Left renal cortex interstitium (tissue), 4 donors: ENCODE measurements around the gene KLHL26. TPM values are rescaled to one million over a fixed set of nuclear protein-coding genes. Genes with fewer than 3 reads are reported as not detected.
"Not testable (repeated sequence)": the region's sequence is repeated elsewhere in the genome, so short reads cannot be mapped to it uniquely, and the experiment has no call there.

ENCODE experiments used
- DNase-seq, 4 donors: peaks; one replicate each; pipeline ENCODE4 v3.0.0-alpha.2; 2013; ENCODE audit warnings: low read depth in 4 of 4, low spot score in 2 of 4, missing footprints in 1 of 4
- polyA plus RNA-seq, 4 donors: library from polyadenylated mRNA; unstranded; fragments of 120-200 nt; gene quantifications; one replicate each; pipeline ENCODE4 v1.2.1, GENCODE V29; 2013; ENCODE audit not compliant: insufficient read length in 4 of 4

The KLHL26 gene
- polyA plus RNA-seq, 4 donors, result 6.4 to 13.3 (median 9.8) TPM

DNA sequence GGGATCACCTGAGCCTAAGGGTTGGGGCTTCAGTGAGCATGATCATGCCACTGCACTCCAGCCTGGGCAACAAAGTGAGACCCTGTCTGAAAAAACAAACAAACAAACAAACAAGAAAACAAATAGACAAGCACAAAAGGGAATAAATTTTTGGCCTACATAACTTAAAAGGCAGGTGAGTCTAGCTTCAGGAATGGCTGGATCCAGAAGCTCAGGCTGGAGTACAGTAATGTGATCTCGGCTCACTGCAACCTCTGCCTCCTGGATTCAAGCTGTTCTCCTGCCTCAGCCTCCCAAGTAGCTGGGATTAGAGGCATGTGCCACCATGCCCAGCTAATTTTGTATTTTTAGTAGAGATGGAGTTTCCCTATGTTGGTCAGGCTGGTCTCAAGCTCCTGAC is 43.3 kb downstream of the KLHL26 start:
- not testable (repeated sequence) for DNase-seq

DNA sequence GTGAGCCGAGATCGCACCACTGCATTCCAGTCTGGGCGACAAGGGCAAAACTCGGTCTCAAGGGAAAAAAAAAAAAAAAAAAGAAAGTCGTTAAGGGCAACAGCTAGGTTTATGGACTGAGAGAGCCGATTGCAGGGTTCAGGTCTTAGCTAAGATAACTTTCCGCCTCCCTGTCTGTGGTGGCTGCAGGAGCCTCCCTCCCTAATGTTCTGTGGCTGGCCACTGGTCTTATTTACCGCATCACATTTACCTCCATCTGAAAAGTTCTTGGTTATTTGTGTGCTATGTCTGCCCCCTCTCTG is 45.9 kb downstream of the KLHL26 start:
- no peak for DNase-seq

DNA sequence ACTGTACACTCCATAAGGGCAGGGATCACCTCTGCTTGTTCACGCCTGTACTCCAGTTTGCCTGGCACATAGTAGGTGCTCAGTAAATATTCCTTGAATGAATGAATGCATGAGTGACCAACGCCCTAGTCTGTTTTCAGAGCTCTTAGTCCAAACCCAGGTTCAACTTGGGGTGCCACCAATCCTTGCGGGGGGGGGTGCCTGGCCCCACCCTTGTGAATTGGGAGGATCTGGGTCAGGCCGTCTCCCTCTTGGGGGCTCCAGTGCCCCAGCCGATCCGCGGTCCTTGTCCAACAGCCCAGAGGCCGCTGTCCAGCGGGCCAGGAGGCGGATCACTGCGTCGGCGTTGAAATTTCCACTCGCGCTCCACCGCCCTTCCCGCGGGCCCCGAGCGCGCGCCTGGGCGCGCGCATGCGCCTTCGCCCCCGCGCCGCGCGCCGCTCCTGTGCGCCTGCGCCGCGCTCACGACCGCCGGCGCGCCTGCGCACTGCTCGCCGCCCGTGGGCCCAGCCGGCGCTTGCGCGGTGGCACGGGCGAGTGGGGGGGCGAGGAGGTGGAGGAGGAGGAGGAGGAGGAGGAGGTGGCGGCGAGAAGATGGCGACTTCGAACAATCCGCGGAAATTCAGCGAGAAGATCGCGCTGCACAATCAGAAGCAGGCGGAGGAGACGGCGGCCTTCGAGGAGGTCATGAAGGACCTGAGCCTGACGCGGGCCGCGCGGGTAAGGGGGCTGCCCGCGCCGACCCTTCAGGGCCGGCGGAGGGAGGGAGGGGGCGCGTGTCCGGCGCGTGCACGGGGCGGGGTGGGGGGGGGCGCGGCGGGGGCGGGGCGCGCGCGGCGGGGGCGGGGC is 46.5 kb downstream of the KLHL26 start, which contains the start of gene CRTC1:
CRTC1 (plus strand) TSS at position 572 of the 849 bp plus-strand sequence; CDS start at position 595, 23 bp downstream.
- peak; percentile 60 to 81 (median 77) for DNase-seq

DNA sequence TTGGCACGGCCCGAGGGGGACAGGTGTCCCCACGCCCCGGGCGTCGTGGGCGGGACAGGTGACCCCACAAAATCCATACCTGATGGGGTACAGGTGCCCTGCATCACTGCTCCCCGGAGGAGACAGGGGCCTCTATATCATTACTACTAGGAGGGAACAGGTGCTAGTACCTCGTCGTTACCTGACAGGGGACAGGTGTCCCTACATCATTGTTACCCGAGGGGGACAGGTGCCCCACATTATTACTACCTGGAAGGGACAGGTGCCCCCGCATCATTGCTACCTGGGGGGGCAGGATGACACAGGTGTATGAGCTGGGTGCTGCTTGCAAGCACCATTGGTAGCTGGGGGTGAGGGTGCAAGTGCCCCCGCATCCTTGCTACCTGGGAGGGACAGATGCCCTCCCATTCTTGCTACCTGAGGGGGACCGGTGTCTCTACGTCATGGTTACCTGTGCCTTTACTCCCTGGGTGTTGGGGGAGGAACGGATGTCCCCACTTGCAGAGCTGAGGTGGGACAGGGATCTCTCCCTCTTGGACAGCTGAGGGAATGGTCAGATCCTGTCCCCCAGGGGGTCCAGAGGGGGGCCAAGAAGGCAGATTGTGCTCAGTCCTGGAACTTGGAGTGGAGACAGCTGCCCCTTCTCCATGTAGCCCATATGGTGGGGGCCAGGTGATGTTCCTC is 47.3 kb downstream of the KLHL26 start:
- DNase-seq, result no peak

DNA sequence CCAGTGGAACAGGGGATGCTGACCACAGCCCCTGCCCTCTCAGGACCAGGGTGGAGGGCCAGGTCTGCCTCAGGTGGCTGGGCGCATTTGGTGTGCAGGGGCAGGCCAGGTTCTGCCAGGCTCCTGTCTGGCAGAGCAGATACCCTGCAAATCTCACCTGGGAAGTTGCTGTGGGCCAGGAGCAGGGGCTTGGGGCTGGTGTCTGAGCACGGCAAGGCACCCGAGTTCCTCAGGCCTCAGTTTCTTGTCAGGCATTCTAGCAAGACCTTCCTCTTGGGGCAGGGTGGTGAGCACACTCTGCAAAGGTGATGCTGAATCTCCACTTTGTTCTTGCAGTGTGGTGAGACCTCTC is 47.8 kb downstream of the KLHL26 start:
- DNase-seq, result no peak

DNA sequence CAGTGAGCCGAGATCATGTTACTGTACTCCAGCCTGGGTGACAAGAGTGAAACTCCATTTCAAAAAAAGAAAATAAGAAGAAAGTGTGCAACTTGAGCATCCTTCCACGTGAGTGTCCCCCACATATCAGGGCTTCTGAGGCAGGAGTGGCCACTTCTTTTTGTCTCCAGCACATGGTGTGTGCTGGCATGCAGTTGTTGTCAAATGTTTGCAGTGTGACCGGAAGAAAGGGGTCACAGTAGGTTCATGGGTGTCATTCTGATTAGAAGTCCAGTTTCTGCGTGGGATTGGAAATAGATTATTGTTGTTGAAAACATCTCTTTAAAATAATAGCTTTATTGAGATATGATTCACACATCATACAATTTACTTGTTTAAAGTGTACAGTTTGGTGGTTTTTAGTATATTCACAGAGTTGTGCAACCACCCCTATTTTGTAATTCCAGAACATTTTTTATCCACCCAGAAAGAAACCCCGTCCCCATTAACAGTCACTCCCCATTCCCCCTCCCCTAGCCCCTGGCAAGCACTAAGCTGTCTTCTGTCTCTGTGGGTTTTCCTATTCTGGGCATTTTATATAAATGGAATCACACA is 48.9 kb downstream of the KLHL26 start:
- no peak for DNase-seq

DNA sequence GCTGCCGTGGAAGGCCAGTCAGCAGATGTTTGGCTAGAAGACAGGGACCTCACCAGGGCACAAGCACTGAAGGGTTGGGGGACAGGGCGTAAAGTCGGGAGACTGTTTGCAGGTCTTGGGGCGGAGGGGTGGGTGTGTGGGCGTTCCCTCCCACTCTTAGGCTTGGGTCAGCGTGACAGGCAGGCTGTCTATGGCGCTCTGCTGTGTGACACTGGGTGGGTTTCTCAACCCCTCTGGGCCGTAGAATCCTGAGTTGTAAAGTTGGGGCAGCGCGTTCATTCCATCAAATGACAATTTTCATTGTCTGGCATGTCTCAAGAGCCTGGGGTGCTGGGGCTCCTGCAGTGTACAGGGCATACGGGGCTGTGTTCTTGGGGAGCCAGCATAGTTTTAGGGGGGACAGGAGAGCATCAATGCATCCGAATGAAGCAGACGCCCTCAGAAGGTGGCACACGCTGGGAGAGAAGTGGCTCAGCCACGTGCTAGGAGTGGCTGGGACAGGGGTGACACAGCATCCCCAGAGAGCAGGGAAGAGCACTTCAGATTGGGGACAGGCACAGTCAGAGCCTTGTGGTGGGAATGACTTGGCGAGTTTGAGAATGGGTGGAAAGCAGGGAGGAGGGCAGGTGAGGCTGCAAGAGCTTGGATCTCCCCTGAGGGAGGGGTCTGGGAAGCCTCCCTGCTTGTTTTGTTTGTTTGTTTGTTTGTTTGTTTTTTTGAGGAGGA is 51.1 kb downstream of the KLHL26 start:
- DNase-seq, result no peak

DNA sequence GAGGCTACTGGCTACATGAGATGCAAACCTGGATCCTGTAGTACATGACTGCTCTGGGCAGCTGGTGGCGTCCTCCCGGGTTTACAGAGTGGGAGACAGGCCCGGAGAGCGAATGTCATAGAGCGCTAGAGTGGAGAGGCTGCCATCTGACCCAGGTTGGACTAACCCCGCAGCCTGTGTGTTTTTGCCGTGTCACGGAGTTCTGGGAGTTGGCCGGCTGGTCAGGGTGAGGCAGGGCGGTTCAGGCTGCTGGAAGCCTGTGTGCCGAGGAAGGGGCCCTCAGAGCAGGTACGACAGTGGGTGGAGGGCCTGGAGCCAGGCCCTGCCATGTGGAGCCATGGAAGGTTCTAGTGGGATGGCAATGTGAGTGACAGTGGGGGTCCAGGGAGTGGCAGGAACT is 59.2 kb downstream of the KLHL26 start:
- no peak for DNase-seq

DNA sequence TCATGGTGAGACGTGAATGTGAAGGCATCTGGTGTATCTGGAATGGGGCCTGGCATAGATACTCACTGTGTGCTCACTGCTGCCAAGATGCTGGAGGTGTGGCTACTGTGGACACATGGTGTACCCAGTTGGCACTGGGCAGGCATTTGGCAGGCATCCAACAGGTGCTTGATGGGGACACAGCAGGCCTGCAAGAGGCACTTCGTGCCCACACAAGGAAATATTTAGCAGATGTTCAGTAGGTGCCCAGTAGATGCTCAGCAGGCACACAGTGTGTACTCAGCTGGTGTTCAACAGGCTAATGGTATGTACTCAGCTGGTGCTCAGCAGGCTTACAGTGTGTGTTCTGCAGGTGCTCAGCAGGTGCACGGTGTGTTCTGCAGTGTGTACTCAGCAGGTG is 60.9 kb downstream of the KLHL26 start:
- no peak for DNase-seq

DNA sequence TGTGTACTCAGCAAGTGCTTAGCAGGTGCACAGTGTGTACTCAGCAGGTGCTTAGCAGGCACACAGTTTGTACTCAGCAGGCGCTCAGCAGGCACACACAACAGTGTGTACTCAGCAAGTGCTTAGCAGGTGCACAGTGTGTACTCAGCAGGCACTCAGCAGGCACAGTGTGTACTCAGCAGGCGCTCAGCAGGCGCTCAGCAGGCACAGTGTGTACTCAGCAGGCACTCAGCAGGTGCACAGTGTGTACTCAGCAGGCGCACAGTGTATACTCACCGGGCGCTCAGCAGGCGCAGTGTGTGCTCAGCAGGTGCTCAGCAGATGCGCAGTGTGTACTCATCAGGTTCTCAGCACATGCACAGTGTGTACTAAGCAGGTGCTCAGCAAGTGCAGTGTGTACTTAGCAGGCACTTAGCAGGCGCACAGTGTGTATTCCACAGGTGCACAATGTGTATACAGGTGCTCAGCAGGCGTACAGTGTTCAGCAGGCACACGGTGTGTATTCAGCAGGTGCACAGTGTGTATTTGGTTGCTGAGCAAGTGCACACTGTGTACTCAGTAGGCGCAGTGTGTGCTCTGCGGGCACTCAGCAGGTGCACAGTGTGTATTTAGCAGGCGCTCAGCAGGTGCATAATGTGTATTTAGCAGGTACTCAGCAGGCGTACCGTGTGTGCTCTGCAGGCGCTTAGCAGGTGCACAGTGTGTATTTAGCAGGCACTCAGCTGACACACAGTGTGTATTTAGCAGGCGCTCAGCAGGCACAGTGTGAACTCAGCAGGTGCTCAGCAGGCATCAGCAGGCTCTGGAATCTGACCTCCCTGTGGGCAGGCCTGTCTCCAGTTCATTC is 61.7 kb downstream of the KLHL26 start:
- DNase-seq, result no peak

DNA sequence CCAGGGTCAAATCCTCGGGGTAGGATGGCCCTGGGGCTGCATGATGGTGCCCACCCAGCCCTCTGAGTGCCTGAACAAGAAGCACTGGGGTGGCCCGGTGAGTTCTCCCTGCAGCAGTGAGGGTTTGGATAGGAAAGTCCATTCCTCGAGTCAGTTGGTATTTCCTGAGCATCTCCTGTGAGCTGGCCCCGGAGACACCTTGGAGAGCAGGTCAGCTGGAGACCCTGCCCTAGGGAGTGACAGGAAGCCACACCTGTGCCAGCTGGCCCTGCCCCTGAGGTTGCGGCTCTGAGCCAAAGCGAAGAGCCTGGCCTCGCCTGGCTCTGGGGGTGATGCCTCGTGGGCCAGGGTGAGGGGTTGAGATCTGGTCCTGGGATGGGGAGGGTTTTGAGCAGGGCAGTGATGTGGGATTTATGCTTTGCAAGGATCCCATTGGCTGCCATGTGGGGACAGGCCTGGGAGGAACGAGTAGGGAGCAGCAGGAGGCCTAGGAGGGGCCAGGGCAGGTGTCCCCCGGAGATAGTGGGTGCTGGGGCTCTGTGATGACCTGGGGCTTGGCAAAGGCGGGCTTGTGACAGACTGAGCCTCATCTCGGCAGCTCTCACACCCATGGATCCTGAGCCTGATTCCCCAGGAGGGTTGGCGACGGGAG is 62.7 kb downstream of the KLHL26 start:
- DNase-seq, result no peak

DNA sequence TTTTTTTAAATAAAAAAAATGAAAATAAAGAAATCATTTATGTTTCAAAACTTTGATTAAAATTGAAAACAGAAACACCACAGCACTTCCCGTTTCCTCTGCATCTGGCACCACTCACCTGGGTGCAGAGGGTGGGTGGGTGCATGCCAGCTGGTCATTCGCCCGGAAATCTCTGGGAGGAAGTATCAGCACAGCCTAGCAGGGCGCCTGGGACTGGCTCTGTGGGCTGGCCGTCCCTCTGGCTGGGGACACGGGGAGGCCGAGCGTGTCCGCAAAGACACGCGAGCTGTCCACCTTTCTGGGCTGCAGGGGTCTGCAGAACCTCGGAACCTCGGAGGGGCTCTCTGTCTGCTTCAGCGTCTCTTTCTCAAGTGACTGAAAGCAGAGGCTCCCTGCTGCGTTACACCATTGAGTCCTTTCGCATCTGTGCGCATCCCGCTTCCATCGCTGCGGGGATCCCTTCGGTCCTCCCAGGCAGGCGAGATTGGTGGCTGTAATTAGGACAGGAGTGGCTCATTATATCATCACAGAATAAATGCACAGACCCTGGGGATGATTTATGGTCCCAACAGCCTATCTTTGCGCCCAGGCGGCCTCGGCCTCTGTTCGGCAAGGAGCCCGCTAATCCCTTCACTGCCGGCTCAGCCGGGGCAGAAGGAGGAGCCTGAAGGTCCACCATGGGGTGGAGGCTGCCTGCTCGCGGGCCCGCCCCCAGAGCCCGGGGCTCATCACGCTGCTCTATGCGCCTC is 63.8 kb downstream of the KLHL26 start:
- peak in 3 of 4 donors; percentile 37 to 48 (median 41) for DNase-seq

DNA sequence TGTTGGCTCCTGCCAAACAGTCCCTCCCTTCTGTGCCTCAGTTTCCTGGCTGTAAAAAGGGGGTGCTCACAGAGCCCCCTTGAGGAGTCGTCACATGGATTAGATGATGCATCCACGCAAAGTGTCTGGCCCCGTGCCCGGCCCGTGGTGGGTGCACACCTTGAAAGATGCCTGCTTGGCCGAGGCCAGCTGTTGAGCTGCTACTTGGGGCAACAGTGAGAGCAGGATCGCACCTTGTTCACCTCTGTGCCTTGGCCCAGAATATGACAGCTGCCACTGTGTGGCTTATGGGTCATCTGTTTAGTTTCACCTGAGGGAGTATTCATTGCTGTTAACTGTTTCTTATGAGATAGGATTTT is 64.4 kb downstream of the KLHL26 start:
- DNase-seq, result no peak

DNA sequence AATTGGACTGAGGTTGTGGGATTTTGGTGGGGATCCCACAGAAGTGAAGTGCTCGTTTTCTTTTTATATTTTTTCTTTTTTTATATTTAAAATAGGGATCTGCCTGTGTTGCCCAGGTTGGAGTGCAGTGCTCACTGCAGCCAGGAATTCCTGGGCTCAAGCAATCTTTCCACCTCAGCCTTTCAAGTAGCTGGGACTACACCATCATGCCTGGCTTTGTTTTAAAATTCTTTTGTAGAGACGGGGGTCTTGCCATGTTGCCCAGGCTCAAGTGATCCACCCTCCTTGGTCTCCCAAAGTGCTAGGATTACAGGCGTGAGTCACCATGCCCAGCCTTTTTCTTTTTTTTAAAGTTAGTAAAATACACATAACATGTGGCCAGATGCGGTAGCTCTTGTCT is 67.2 kb downstream of the KLHL26 start:
- DNase-seq, result no peak

DNA sequence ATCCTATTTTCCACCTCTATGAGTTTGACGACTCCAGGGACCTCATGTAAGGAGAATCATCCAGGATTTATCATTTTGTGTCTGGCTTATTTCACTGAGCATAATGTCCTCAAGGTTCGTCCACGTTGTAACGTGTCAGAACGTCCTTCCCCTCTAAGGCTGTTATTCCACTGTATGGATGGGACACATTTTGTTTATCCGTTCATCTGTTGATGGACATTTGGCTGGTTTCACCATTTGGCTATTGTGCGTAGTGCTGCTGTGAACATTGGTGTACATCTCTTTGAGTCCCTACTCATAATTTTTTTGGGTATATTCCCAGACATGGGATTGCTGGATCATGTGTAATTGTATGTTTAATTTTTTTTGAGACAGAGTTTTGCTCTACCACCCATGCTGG is 68.1 kb downstream of the KLHL26 start:
- no peak for DNase-seq

DNA sequence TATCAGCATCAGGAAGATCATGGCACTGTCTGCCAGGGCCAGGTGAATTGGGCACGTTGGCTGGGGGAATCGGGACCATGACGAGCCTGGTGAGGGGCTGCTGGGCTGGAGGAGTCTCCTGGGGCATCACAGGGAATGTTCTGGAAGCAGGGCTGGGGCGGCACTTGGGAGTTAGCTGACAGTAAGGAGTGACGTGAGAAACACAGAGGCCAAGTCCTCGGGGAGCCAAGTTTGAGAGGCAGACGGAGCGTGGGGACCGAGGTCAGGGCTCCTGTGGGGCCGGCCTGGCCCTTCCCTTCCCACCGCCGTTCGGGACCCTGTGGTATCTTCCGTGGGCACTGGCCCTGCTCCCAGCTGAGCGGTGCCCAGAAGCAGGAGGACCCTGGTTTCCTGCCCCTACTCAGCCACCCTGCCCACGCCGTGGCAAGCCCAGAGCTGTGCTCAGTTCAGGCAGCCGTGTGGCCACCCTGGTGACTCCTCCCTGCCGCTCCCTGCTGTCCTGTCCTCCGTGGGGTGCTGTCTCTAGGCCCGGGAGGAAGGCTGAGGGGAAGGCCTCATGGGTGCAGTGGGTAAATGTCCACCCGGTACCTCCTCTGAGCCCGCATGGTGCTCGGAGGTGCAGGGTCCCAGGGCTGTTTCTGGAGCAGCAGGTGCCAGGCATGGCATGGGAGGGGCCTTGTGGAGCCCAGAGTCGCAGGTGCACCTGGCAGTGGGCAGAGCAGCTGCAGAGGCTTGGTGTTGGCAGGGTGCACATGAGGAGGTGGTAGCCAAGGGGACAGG is 71.8 kb downstream of the KLHL26 start:
- no peak for DNase-seq

DNA sequence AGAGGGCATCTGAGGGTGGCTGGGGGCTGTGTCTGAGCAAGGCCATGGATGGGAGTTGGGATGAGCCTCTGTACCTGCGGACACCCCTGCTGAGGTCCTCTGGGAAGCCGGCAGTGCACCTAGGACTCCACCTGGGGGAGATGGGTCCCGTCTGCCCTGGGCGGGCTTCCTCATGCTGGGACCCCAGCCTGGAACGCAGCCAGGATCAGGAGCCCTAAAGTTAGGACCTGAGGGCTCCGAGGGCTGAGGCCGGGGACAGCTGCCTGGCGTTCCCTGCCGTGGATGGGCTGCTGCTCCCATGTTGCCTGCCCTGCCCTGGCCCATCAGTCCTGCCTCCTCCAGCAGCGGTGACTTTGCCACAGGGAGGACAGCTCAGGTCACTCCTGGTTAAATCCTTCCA is 72.7 kb downstream of the KLHL26 start:
- no peak for DNase-seq

DNA sequence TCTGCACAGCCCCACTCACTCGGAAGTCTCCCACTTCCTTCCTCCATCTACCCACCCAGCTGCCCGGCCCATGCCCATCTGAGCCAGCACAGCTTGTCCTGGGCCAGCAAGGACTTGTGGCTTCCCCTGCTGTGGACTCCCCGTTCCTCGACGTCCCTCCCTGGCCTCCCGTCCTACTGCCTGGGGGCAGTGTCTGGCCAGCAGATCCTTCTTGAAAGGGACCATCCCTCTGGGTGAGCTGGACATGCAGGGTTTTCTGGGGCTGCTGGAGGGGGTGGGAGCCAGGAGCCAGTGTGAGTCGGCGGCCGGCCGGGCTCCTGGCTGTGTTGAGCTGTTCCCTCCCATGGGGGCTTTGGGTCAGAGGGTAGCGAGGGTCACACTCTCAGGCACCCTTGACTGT is 73.4 kb downstream of the KLHL26 start:
- no peak for DNase-seq
